GM12801 (cell line): Measurements from ENCODE around the gene OR2K2.

ENCODE experiments used
- TF ChIP-seq, protein P1 (sequence below): IDR thresholded peaks from one replicate; pipeline ENCODE4 v1.5.1; 2011; ENCODE audit warnings: control low read depth; ENCODE audit not compliant: insufficient read length; ENCODE audit errors: extremely low read depth

Gene OR2K2

DNA sequence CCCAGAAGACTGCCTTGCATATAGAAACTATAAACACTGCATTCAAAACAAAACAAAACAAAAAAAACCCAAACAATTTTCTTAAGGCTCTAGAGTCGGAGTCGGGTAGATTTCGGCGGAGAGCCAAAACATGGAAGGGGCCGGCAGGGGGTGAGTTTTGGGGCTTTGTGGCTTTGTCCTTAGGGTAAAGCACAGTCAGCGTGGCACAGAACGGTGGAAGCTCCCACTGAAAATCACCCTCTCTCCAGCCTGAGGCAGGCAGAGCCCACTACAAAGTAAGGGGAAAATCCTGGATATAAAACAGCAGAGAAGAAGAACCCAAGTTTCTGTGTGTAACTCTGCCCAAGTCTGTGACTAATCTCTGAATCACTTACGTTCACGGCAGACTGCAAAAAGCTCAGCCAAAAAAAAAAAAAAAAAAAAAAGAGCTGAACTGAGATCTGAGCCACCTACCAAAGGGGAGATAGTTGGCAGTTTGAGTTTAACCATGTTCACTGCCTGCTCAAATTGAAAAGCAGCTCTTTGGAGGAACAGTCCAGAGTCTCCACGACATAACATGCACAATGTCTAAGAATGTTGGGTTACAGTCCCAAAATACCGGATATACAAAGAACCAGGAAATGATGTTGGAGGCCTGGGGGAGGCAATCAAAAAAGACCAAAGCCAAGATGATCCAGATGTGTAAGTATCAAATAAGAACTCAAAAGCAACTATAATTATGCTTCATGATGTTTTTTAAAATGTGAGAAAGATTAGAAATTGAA, 26.6 kb upstream of the OR2K2 start:
- TF ChIP-seq, protein P1, sequence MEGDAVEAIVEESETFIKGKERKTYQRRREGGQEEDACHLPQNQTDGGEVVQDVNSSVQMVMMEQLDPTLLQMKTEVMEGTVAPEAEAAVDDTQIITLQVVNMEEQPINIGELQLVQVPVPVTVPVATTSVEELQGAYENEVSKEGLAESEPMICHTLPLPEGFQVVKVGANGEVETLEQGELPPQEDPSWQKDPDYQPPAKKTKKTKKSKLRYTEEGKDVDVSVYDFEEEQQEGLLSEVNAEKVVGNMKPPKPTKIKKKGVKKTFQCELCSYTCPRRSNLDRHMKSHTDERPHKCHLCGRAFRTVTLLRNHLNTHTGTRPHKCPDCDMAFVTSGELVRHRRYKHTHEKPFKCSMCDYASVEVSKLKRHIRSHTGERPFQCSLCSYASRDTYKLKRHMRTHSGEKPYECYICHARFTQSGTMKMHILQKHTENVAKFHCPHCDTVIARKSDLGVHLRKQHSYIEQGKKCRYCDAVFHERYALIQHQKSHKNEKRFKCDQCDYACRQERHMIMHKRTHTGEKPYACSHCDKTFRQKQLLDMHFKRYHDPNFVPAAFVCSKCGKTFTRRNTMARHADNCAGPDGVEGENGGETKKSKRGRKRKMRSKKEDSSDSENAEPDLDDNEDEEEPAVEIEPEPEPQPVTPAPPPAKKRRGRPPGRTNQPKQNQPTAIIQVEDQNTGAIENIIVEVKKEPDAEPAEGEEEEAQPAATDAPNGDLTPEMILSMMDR, result no peak

DNA sequence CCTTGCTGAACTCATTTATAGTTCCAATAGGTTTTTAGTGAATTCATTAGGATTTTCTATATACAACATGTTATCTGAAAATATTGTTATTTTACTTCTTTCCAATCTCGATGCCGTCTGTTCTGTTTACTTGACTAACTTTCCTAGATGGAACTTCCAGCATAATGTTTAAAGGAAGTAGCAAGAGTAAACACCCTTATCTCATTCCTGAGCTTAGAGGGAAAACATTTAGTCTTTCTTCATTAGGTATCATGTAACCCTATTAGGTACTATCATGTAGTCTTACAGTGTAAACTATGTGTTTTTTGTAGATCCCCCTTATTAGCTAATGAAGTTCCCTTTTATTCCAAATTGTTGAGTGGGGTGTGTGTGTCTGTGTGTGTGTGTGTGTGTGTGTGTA, 22.5 kb upstream of the OR2K2 start:
- TF ChIP-seq, protein P1, result no peak

DNA sequence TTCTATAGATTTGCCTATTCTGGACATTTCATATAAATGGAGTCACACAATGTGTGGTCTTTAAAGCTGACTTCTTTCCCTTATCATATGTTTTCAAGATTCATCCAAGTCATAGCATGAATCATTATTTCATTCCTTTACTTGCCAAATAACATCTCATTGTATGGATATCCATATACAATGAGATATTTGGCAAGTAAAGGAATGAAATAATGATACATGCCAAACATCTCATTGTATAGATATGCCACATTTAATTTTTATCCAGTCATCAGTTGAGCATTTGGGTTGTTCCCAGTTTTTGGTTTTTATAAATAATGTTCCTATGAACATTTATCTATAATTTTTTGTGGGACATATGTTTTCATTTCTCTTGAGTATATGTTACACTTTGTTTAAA, 20.5 kb upstream of the OR2K2 start:
- TF ChIP-seq, protein P1, result no peak

DNA sequence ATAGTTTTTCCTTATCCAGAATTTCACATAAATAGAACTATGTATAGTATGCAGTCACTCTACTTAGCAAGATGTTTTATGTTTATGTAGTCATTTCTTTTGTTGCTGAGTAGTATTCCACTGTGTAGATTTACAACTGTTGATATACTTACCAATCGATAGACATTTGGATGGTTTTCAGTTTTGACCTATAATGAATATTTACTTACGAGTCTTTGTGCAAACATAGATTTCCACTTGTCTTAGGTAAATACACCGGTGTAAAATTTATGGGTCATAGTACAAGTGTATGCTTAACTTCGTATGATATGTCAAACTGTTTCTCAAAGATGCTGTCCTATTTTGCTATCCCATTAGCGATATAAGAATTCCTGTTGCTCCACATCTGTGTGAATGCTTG, 19.7 kb upstream of the OR2K2 start:
- TF ChIP-seq, protein P1, result no peak

GRCh38 chr9:111348821-111349271, 18.8 kb upstream of the OR2K2 start:
- TF ChIP-seq, protein P1, result no peak

GRCh38 chr9:111320631-111321030, 9.4 kb downstream of the OR2K2 start:
- TF ChIP-seq, protein P1, result no peak

GRCh38 chr9:111316796-111317195, 13.2 kb downstream of the OR2K2 start:
- TF ChIP-seq, protein P1, result no peak
